ENCODE measurements around the gene CGNL1.

GRCh38 chr15:57405133-57405532 is 28.8 kb downstream of the CGNL1 start:
- TF ChIP-seq MAX (IDR thresholded peaks at IDR 0.05; ENCODE audit: low read depth) (no peak), CTCF (IDR thresholded peaks at IDR 0.05) (no peak), USF1 (IDR thresholded peaks at IDR 0.05; ENCODE audit: borderline replicate concordance, low read depth) (no peak), RAD21 (IDR thresholded peaks at IDR 0.05; ENCODE audit: low read length) (no peak), RCOR1 (IDR thresholded peaks at IDR 0.05; ENCODE audit: low read length) (no peak), GATA2 (CRISPR knock-in tag; IDR thresholded peaks at IDR 0.05) (no peak), EZH2phosphoT487 (IDR thresholded peaks at IDR 0.05; ENCODE audit: borderline replicate concordance, low read depth) (no peak), IRF3 (IDR thresholded peaks at IDR 0.05; ENCODE audit: low read depth, low read length) (no peak), ZBTB33 (IDR thresholded peaks at IDR 0.05; ENCODE audit: borderline replicate concordance, low read depth) (no peak)
